Small intestine (tissue), 7 donors: ENCODE data around the gene SMIM1. TPM values are rescaled to one million over a fixed set of nuclear protein-coding genes. Genes with fewer than 3 reads are reported as not detected.

Source experiments
- DNase-seq, 2 donors: peaks; one replicate each; pipeline versions ENCODE4 v3.0.0 to v3.0.0-alpha.2; 2013
- FAIRE-seq: peaks from 2 replicates; lab custom pipeline; 2012; peaks lifted over from hg19 to GRCh38; lab: Jason Lieb, UNC
- H3K27ac ChIP-seq, 3 donors: one replicate each; pipeline ENCODE4 v1.5.1; 2013; ENCODE audit warnings: low read length in 2 of 3, mild to moderate bottlenecking in 2 of 3, control low read depth in 1 of 3, inconsistent platforms in 1 of 3, low read depth in 1 of 3, moderate library complexity in 1 of 3
- H3K27me3 ChIP-seq, 3 donors: one replicate each; pipeline ENCODE4 v1.6.1; 2013; ENCODE audit warnings: low read length in 3 of 3, inconsistent platforms in 1 of 3; ENCODE audit not compliant: control insufficient read depth in 3 of 3, insufficient read depth in 3 of 3
- H3K36me3 ChIP-seq, 3 donors: one replicate each; pipeline ENCODE4 v1.6.1; 2013; ENCODE audit warnings: low read length in 3 of 3, inconsistent platforms in 1 of 3, low read depth in 1 of 3, mild to moderate bottlenecking in 1 of 3, moderate library complexity in 1 of 3; ENCODE audit not compliant: control insufficient read depth in 3 of 3, insufficient read depth in 2 of 3
- H3K4me1 ChIP-seq, 3 donors: one replicate each; pipeline ENCODE4 v1.6.1; 2013; ENCODE audit warnings: low read length in 2 of 3, inconsistent platforms in 1 of 3, low read depth in 1 of 3, mild to moderate bottlenecking in 1 of 3, moderate library complexity in 1 of 3; ENCODE audit not compliant: control insufficient read depth in 3 of 3, insufficient read depth in 2 of 3
- H3K4me3 ChIP-seq, 3 donors: one replicate each; pipeline ENCODE4 v1.5.1; 2013; ENCODE audit warnings: low read length in 3 of 3, control low read depth in 1 of 3, inconsistent platforms in 1 of 3, low read depth in 1 of 3, mild to moderate bottlenecking in 1 of 3, moderate library complexity in 1 of 3
- H3K9me3 ChIP-seq, 2 donors: one replicate each; pipeline ENCODE4 v1.6.1; 2013; ENCODE audit warnings: low read depth in 1 of 2, low read length in 1 of 2; ENCODE audit not compliant: control insufficient read depth in 2 of 2, insufficient read depth in 1 of 2
- WGBS, 3 donors: extraction: QIAGEN DNeasy Blood & Tissue Kit; methylation state at CpG; one replicate each; pipeline ENCODE4 v1.1.7; 2013; 5-methylcytosine and 5-hydroxymethylcytosine counted together
- polyA plus RNA-seq, 4 donors: library from polyadenylated mRNA; stranded (reverse) in 3 of 4; unstranded in 1 of 4; fragments of 200-250 nt in 3 of 4; fragments of 120-200 nt in 1 of 4; gene quantifications; one replicate each; pipeline versions ENCODE4 v1.2.1 to v1.2.3, GENCODE V29; 2013
- donor health status: healthy with polysubstance abuse.
- donor health status: control.
- donor health status: control.
- donor health status: Bipolar disorder and iron deficiency.
- donor health status: healthy.

Gene SMIM1
- polyA plus RNA-seq, 4 donors: 2.1 to 89.2 TPM; not detected in 2

GRCh38 chr1:3729594-3730542 is 42.7 kb upstream of the SMIM1 start:
- H3K9me3 ChIP-seq: no peaks in the 10 kb centered on the region
- H3K27ac ChIP-seq: no peak overlapping the region
- H3K4me3 ChIP-seq: no peak overlapping the region
- 67 to 81% (median 72%) methylated on average over 29 to 32 of the region's 32 CpGs for WGBS, 3 donors
- DNase-seq (no peak), FAIRE-seq (no peak)
- H3K27me3 ChIP-seq: peaks cover 0 to 2% (median 0%) of the 10 kb centered on the region in 3 donors
- H3K36me3 ChIP-seq: peaks cover 0 to 1% (median 0%) of the 10 kb centered on the region in 3 donors
- H3K4me1 ChIP-seq: peaks cover 0 to 26% (median 0%) of the 10 kb centered on the region in 3 donors

- H3K9me3 ChIP-seq: no peaks in the 10 kb centered on the region
- no peak for DNase-seq
- WGBS, 3 donors: 59 to 77% (median 61%) methylated on average over 23 to 25 of the region's 25 CpGs
- H3K27ac ChIP-seq: no peak overlapping the region
- H3K27me3 ChIP-seq: peaks cover 0 to 2% (median 0%) of the 10 kb centered on the region in 3 donors
- H3K36me3 ChIP-seq: peaks cover 0 to 3% (median 0%) of the 10 kb centered on the region in 3 donors
- H3K4me1 ChIP-seq: peaks cover 0 to 26% (median 0%) of the 10 kb centered on the region in 3 donors
- FAIRE-seq: no peak
- H3K4me3 ChIP-seq: no peak overlapping the region
These were observed 41.9 kb upstream of the SMIM1 start for GRCh38 chr1:3730543-3731247.

- Histone ChIP-seq H3K36me3 (peaks cover 0 to 11% (median 5%) of the 10 kb centered on the region in 3 donors), H3K27me3 (peaks cover 0 to 2% (median 0%) of the 10 kb centered on the region in 3 donors), H3K4me3 (no peak overlapping the region), H3K27ac (no peak overlapping the region), H3K4me1 (peaks cover 0 to 26% (median 0%) of the 10 kb centered on the region in 3 donors), H3K9me3 (no peaks in the 10 kb centered on the region)
- WGBS, 3 donors: 64 to 69% (median 67%) methylated on average over 25 of the region's 25 CpGs
- FAIRE-seq: no peak
- no peak for DNase-seq
These were observed 40.7 kb upstream of the SMIM1 start for GRCh38 chr1:3731583-3732433.

- Histone ChIP-seq H3K4me3 (no peak overlapping the region), H3K27ac (no peak overlapping the region), H3K4me1 (peaks cover 0 to 26% (median 0%) of the 10 kb centered on the region in 3 donors), H3K9me3 (no peaks in the 10 kb centered on the region), H3K27me3 (peaks cover 0 to 2% (median 0%) of the 10 kb centered on the region in 3 donors), H3K36me3 (peaks cover 0 to 11% (median 5%) of the 10 kb centered on the region in 3 donors)
- WGBS, 3 donors: 8 to 38% (median 30%) methylated on average over 28 to 37 of the region's 37 CpGs
- peak; percentile 8 to 56 for DNase-seq
- no peak for FAIRE-seq
These were observed 40.0 kb upstream of the SMIM1 start for GRCh38 chr1:3732434-3733093.

DNA sequence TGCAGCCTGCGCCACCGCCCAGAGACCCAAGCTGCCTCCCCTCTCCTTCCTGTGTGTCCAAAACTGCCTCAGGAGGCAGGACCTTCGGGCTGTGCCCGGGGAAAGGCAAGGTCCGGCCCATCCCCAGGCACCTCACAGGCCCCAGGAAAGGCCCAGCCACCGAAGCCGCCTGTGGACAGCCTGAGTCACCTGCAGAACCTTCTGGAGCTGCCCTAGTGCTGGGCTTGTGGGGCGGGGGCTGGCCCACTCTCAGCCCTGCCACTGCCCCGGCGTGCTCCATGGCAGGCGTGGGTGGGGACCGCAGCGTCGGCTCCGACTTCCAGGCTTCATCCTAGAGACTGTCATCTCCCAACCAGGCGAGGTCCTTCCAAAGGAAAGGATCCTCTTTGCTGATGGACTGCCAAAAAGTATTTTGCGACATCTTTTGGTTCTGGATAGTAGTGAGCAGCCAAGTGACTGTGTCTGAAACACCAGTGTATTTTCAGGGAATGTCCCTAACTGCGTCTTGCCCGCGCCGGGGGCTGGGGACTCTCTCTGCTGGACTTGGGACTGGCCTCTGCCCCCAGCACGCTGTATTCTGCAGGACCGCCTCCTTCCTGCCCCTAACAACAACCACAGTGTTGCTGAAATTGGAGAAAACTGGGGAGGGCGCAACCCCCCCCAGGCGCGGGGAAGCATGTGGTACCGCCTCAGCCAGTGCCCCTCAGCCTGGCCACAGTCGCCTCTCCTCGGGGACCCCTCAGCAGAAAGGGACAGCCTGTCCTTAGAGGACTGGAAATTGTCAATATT is 39.3 kb upstream of the SMIM1 start:
- DNase-seq (peak in 1 of 2 donors; percentile 51), FAIRE-seq (no peak)
- no peak overlapping the region for H3K4me3 ChIP-seq
- WGBS, 3 donors: 37 to 69% (median 54%) methylated on average over 25 to 29 of the region's 29 CpGs
- no peak overlapping the region for H3K27ac ChIP-seq
- H3K36me3 ChIP-seq: peaks cover 0 to 16% (median 8%) of the 10 kb centered on the region in 3 donors
- H3K27me3 ChIP-seq: peaks cover 0 to under 1% (median 0%) of the 10 kb centered on the region in 3 donors
- peaks cover 0 to 26% (median 0%) of the 10 kb centered on the region in 3 donors for H3K4me1 ChIP-seq
- no peaks in the 10 kb centered on the region for H3K9me3 ChIP-seq

DNA sequence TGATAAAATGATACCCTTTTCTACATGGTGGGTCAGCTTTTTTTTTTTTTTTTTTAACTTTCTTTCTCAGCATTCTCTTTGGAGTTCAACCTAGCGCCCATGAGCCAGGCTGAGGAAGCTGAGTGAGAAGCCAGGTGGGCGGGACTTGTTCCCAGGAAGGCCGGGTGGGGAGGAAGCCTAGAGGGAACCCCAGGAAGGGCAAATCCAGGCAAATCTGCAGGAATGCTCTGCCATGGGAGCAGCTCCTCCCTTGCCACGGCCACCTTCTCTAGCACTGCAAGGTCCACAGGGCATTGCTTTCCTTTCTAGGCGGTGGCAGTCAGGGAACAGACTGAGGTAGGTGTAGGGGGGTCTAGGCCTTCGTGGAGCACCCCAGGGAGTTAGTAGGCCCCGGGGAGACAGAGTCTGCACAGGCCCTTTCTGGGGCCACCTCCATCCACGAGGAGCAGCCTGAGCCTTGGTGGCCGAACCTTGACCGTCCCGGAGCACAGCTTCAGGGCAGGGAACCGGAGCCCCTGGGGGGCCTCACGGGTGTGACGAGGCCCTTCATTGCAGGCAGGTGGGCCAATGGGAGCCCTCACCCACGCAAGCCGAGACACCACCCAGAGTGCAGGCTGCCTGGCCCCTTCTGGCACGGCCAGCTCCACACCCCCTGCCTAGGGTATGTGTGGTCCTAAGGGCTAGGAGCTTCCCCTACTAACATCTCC is 38.5 kb upstream of the SMIM1 start:
- FAIRE-seq: no peak

More for the DNA sequence above, 38.5 kb upstream of the SMIM1 start:
- DNase-seq: peak in 1 of 2 donors; percentile 55
- WGBS, 3 donors: 70 to 77% (median 72%) methylated on average over 16 to 17 of the region's 17 CpGs
- Histone ChIP-seq H3K27me3 (no peaks in the 10 kb centered on the region), H3K9me3 (no peaks in the 10 kb centered on the region), H3K4me1 (peaks cover 0 to 26% (median 0%) of the 10 kb centered on the region in 3 donors), H3K27ac (peak overlapping the region in 1 of 3 donors; percentile 6), H3K36me3 (peaks cover 0 to 22% (median 12%) of the 10 kb centered on the region in 3 donors), H3K4me3 (no peak overlapping the region)
